HG03139 (cell line): ENCODE measurements around the gene ATP2C2.
"Not testable (repeated sequence)": the region's sequence is repeated elsewhere in the genome, so short reads cannot be mapped to it uniquely, and the experiment has no call there.

ENCODE experiments used
- ATAC-seq: cut with Tn5 transposase; IDR thresholded peaks from one replicate; pipeline ENCODE4 v1.9.1; 2021; ENCODE audit not compliant: unreplicated experiment

Gene ATP2C2

DNA sequence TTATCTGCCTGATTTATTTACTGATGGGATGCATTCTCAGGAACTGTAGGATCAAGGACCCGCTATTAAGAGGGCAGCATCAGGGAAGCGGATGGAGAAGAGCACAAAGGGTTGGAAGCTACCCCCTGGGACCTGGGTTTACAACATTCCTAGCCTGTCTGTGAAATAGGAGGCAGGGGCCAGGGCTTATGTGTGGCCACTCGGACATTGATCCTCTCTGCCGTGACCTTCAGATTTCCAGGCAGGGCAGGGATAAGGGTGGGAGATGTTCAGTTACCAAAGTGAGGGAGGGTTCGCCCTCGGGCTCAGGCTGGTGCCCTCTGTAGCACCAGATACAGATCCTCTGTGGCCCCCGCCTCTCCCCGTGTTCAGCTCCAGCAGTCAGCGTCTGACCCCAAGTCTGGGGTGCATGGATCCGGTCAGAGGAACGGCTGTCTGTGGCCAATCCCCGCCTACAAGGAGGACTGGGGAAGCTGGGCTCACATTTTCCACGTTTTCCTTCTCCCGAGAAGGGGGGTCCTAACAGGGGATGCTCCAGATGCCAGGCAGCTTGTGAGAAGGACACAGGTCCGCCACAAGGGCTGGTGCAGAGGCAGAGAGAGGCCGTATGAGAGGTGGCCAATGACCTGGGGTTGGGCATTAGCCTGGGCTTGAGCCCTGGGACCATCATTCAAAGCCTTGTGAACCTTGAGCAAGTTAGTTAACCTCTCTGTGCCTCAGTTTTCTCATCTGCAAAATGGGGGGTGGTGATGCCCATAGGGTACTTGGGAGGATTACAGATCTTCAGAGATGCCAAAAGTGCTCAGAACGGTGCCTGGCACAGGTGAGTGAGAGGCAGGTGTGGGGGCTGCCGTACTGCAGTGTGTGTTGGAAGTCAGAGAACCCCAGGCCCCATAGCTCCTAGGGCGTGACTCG lies 48.3 kb downstream of the ATP2C2 start:
- ATAC-seq = no peak

DNA sequence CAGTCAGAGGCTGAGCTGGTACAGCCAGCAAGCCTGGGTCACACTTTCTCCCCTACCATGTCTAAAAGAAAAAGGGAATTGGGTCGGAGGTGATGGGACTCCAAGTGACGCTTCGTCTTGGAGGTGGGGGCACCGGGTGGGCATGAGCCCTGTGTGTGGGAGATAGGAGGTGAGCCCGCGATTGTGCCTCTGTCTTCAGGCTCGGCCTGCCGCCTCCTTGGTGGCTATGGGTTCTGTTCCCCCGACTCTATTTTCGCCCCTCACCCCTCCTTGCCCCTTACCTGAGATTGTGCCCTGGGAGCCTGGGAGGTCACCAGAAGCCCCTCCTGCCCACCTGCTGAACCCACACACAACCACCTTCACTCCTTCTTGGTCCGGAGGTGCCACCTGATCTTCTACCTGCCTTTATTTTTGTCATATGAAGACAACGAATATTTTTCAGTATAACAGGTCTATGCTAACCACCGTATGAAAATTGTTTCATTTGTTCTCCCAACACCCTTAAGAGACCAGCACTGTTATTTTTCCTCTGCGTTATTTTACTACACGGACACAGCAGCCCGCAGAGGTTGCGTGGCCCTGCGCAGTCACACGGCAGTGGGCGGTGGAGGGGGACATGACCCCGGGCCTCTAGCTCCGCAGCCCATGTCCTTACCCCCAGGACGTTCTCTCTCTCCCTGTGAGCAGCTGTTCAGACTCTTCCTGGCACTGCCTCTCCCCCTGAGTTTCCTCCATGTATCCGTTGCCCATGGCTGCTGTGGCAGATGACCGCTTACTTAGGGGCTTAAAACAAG lies 49.9 kb downstream of the ATP2C2 start:
- no peak for ATAC-seq

DNA sequence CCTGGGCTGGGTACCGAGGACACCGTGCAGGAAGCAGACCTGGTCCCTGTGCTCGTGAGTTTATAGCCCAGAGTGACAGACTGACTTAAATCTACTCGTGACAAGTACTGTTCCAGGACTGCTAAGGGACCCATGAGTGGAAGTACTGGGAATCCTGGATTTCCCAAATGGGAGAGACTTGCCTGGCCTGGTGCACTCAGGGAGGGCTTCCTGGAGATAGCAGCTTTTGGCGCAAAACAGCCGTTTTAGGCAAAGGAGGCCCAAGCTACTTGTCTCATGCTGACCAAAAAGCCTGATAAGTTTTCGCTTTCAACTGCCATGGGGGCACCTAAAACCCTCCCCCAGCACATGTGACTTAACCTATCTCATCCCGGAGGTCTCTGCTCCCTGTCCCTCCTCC lies 51.4 kb downstream of the ATP2C2 start:
- ATAC-seq = no peak

GRCh38 chr16:84420556-84420955 lies 52.2 kb downstream of the ATP2C2 start:
- ATAC-seq = not testable (repeated sequence)

- no peak for ATAC-seq
These were observed 53.0 kb downstream of the ATP2C2 start for GRCh38 chr16:84421081-84421937.

DNA sequence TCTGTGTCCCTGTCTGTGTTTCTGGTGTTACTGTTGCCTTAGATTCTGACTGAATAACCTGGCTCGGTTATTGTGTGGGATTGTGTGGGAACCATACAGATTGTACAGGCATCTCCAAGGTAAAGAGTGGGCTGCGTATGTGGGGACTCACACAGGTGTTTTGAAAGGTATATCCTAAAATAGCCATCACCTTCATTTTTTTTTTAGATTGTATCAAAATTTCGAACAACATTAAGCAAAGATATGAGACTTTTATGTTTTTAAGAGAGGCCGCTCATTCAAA lies 53.5 kb downstream of the ATP2C2 start:
- ATAC-seq = no peak

DNA sequence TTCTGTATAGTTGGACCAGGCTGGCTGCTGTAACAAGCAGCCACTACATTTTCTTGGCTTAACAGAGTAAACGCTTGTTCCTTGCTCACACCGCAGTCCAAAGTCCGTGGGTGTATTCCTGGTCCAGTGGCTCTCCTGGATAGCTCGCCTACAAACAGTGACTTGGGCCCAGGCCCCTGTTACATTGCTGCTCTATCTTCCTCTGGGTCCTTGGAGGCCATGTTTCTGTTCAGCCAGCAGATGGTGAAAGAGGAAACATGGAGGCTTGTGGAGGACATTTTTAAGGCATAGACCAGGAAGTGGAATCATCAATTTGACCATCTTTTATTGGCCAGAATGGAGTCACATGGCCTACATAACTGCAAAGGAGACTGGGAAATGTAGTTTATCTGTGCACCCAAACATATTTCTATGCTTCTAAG lies 55.1 kb downstream of the ATP2C2 start:
- ATAC-seq = no peak

DNA sequence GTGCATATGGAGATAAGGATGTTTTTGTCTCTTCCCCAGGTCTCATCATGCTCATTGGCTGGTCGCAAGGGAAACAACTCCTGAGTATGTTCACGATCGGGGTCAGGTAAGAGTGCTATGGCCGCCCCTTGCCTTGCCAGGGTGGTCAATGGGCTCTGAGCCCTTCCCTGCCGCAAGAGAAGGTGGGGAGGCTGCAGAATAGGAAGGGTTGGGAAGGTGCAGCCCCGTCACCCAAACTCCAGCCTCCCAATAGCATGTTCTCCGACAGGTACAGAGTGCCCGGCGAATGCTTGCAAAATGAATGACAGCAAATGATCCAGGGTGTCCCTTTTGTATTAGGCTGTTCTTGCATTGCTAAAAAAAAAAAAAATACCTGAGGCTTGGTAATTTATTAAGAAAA lies 57.4 kb downstream of the ATP2C2 start:
- ATAC-seq = no peak

GRCh38 chr16:84426804-84427203 lies 58.5 kb downstream of the ATP2C2 start:
- no peak for ATAC-seq

- no peak for ATAC-seq
These were observed 59.2 kb downstream of the ATP2C2 start for GRCh38 chr16:84427553-84427952.

GRCh38 chr16:84430860-84431259 lies 62.5 kb downstream of the ATP2C2 start:
- ATAC-seq = no peak

- no peak for ATAC-seq
These were observed 66.5 kb downstream of the ATP2C2 start for GRCh38 chr16:84434800-84435199.

GRCh38 chr16:84436196-84436595 lies 67.9 kb downstream of the ATP2C2 start:
- no peak for ATAC-seq

GRCh38 chr16:84438971-84439696 lies 70.8 kb downstream of the ATP2C2 start:
- no peak for ATAC-seq

DNA sequence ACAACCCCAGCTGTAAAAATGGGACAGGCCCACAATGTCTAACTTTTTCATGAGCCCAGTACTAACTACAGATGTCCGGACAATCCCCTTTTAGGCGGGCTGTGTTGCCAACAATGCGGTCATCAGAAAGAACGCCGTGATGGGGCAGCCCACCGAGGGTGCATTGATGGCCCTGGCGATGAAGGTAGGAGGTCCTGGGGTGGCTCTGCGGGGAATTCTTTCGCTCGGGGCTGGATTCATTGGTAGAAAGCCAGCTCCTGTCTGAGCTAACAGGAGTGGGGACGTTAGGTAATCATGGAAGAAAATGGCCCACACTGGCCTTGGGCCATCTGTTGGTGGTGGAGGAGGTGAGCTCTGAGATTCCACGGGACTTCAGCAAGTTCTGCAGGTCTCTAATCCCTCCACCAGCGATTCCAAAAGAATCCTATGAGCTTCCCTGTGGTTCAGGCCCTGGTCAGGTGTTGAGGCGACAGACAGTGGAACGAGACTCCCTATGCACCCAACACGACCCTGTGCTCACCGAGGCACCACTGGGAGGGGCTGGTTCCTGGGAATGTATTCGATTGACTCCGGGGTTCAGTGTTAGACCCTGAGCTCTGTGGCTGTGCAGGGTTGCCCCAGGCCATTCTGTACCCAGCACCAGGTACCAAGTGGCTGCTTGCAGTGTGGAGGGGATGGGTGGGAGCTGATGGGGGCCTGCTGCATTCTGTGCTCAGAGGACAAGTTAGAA lies 74.2 kb downstream of the ATP2C2 start:
- ATAC-seq = no peak

DNA sequence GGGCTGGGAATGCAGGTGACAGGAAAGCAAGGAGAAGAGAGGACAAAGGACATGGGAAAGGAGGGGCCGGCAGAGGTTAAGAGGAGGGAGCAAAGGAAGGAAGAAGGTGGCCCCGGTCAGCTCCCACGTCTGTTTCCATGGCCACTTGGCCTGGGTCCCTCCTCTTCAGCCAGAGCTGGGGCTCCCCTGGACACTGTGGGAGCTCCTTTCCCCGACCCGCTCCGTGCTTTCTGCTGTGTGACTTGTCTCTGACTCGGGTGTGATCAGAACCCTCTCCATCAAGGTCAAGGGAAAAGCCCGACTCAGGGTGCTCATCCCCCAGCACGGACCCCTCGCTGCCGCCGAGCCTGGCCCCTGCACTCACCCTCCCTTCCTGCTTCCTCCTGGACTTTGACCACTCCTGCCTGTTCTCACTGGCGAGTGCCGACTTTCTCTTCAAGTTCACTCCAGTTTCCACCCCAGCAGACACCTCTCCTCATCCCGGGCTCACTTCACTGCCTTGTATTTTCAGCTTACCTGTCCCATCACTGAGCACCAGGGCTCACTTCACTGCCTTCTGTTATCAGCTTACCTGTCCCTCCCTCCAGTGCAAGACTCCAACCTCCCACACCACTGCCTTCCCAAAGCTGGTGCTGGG lies 74.9 kb downstream of the ATP2C2 start:
- no peak for ATAC-seq

DNA sequence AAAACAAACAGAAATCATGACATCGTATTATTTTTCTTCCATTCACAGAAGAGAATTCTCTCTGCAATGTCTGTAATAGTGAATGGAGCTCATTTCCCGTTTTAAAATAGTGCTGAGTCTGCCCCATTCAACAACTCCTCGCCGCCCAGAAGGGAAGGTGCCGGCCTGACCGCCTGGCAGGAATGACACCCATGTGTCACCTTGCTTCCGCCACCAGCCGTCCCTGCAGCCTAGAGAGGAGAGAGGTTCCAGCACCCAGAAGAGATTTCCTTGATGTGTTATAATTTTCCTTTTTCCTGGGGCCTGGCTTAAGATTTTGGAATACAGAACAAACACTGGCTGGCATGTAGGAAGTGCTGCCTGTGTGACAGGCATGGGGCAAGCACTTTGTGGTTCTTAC lies 76.1 kb downstream of the ATP2C2 start:
- no peak for ATAC-seq

DNA sequence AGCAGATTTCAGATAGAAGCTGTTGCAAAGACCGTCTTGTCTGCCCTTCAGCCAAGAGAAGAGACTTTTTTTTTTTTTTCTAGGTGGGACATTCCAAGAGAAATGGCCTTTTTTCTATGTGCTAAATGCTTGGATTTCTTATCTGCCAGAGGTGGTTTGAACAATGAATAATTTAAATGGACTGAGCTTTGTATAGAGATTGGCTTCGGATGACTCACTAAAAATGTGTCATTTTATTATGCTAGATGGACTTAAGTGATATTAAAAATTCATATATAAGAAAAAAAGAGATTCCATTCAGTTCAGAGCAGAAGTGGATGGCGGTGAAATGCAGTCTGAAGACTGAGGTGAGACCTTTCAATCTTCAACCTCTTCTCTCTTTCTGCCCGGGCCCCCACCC lies 77.7 kb downstream of the ATP2C2 start:
- no peak for ATAC-seq

DNA sequence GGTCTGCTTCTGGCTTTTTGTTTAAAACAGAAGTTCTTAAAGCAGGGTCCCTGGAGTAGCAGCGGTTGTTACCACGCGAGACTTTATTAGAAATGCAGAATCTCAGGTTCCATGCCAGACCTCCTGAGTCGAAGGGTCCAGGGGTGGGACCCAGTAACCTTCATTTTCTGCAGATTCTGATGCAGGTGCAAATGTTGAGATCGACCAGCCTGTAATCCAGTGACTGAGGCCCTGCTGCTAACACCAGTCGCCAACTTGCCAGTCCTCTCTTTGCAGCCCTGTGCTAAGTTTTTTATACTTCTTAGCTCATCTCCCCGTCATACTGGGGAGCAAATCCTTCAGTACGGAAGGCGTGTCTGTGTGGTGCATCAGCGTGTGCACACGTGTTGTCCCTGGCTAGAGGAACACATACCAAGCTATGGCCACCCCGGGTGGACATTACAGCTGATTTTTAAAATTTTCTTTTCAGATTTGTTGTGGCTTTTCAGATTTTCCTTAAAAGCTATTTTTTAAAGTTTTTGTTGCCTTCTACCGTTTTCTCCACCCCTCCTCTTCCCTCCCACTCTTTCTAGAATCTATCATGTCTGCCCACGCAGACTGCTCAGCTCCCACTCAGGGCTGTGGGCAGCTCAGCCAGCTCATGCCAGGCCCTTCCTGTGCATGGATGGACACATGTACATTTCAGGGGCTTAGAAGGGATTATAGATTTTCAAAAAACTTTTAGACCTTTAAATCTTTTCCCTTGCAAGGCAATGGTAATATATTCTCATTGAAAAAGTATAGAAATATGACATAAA lies 78.5 kb downstream of the ATP2C2 start:
- ATAC-seq = no peak
